ENCODE results near the gene PFKFB4.

PFKFB4 gene

DNA sequence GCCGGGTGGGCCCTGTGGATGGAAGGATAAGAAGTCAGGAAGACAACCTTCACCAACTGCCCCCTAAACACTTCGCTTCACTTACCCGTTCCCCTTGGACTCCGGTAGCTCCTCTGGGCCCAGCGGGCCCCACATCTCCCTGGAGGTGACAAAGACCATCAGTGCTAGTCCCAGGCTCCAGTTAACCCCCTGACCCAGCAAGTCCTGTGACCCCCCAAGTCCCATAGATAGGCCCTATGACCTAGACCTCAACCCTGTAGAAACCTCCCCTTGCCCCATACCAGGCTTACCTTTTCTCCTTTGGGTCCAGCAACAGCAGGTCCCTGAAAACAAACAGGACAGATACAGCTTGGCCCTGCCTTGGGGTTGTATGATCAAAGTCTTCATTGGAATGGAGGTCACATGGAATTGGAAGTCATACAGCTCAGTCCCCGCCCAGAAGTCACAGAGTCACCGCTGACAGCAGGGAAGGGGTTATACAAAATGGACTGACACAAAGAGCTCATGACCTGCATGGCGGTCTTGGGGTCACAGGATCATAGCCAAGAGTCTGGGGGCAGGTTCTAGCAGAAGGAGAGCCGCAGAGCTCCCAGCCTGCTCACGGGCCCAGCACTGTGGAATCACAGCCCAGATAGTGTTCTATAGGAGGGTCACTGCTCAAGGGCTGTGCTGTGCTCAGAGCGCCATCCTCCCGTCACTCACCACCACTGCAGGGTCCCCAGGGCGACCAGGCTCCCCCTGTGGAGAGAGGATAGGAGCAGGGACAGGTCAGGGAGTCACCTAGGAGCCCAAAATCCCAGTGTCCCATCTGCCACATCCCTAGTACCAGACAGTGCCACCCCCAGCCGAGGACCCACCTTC is 25.2 kb upstream of the PFKFB4 start:
- DNase-seq = no peak

DNA sequence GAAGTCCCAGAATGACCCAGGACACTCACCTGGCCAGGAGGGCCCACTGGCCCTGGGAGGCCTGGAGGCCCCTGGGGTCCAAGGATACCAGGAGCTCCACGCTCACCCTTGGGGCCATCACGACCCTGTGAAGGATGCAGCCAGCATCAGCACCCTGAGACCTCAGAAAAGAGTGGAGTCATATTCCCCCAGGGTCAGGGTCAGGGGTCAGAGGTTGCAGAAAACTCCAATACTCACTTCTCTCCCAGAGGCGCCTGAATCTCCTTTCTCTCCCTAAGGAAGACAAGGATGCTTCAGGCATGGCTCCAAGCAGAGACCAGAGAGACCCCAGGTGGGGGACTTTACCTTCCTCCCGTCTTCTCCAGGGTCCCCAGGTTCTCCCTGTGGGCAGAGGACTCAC is 20.0 kb upstream of the PFKFB4 start:
- no peak for DNase-seq

- no peak for DNase-seq
Observed at GRCh38 chr3:48575366-48575765, 18.8 kb upstream of the PFKFB4 start.

- no peak for DNase-seq
Observed at GRCh38 chr3:48573973-48574585, 17.5 kb upstream of the PFKFB4 start.

- DNase-seq = no peak
Observed at GRCh38 chr3:48572517-48572916, 15.9 kb upstream of the PFKFB4 start.

DNA sequence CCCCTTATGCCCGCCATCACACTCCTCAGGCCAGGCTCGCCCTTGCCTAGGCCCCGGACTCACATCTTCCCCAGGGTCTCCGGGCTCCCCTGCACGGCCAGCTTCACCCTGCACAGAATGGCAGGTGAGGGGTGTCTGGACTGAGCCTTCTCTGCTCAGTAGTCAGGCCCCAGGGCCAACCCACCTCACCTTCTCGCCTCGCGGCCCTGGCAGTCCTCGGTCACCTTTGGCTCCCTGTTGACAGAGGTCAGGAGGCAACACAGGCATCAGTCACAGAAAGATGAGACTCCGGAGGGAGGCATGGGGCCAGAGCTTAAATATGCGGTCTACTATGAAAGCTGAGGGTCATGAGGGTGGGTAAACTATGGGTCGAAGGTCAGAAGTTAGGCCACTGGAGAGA is 15.3 kb upstream of the PFKFB4 start:
- DNase-seq = no peak

GRCh38 chr3:48569808-48570450 is 13.3 kb upstream of the PFKFB4 start:
- no peak for DNase-seq

- no peak for DNase-seq
Observed at GRCh38 chr3:48569400-48569799, 12.8 kb upstream of the PFKFB4 start.

DNA sequence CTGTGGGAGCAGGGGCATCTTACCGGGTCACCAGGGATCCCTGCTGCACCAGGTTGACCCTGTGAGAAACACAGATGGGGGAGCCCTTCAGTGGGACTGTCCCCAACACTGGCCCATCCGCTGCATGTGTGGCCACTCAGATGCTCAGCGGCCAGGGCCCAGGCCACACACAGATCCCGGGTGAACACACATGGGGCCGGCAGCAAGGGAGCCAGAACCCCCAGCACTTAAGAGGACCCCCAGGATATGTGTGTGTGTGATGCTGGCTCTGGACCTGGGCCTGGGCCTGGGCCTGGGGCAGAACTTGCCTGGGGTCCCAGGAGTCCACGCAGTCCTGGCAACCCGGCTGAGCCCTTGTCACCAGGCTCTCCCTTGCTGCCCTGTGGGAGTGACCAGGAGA is 11.9 kb upstream of the PFKFB4 start:
- no peak for DNase-seq

GRCh38 chr3:48567500-48567899 is 10.9 kb upstream of the PFKFB4 start:
- no peak for DNase-seq

DNA sequence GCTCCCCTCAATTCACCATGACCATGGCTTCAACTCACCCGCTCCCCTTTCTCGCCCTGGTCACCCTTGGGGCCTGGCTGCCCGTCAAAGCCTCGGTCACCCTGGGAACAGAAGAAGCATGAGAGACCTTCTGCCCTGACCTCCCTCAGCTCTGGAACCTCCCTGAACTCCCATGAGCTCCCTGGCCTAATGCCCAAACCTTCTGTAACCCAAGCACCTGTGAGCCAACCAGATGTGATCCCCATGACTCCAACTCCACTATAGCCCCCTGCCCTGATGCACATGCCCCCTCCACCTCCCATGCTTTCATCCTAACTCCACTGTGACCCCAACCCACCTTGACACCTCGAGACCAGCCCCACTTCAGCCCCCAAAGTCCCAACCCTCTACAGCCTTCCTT is 10.5 kb upstream of the PFKFB4 start:
- DNase-seq = no peak

DNA sequence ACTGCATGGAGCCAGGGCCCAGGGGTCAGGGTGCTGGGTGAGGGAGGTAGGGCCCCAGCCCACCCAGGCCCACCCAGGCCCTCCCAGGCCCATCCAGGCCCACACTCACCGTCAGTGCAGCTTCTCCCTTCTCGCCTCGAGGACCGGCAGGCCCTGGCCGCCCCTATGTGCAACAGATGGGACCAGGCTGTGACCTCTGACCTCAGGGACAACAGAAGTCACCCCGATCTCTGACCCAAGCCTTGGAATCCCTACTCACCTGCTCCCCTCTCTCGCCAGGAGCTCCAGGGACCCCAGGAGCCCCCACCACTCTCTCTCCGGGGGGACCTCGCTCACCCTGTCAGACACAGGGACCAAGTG is 9.8 kb upstream of the PFKFB4 start:
- no peak for DNase-seq

DNA sequence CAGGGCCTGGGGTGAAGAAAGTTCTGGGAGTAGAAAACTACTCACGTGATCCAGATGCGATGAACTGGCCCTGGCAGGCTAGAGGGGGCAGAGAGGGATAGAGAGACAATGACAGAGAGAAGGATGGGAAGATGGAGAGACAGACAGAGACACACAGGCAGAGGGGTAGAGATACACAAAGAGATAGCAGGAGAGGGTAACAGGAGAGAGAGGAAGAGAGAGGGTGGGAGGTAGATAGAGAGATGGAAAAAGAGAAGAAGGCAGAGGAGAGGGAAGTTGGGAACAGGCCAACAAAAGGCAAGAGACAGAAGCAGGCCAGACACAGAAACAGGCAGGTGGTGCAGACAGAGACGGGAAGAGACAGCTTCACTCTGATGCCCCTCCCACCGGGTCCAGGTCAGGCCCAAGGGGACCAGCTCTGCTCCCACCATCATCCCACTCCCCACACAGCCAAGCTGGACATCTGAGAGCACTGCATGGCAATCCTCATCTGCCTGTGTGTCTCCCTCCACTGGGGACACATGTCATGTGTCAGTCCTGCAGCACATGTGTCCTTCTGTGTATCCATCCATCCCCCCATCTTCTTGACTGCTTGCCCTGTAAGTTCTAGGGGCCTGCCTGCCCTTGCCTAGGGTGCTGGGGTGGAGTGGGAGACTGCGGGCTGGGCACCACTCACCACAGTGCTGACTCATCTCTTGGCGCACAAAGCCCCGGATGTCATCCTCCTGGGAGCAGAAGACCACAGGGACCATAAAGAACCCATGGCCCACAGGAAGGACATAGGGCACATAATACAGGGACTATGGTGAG is 9.2 kb upstream of the PFKFB4 start:
- DNase-seq = no peak

GRCh38 chr3:48565186-48565585 is 8.6 kb upstream of the PFKFB4 start:
- no peak for DNase-seq

GRCh38 chr3:48564667-48565066 is 8.1 kb upstream of the PFKFB4 start:
- no peak for DNase-seq

- peak; percentile 48 for DNase-seq
Observed at GRCh38 chr3:48564022-48564421, 7.4 kb upstream of the PFKFB4 start.

DNA sequence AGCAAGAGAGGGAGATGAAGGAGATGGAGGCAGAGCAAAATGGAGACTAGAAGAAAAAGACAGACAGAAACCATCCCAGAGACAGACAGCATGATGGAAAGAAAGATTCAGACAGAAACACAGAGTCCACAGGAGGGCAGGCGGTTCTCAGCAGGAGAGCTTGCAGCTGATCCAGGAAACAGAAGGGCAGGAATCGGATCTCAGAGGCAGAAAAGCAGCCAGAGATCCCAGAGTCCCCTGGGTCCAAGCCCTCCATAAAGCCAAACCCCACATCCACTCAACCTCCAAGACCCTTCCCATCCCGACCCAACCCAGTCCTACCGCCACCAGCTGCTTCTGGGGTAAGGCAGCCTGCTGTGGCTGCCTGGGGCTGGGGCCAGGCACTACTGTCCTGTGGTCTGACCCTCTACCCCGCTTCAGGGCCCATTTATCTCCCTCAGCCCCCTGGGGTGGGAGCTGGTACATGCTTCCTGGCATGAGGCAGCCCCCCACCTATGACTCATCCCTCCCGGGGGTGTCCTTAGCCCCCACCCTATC is 6.8 kb upstream of the PFKFB4 start, which contains the start of gene UCN2:
UCN2 (minus strand) TSS at position 400 of the 537 bp plus-strand sequence. CDS start 657 bp downstream, outside the sequence.
- no peak for DNase-seq

DNA sequence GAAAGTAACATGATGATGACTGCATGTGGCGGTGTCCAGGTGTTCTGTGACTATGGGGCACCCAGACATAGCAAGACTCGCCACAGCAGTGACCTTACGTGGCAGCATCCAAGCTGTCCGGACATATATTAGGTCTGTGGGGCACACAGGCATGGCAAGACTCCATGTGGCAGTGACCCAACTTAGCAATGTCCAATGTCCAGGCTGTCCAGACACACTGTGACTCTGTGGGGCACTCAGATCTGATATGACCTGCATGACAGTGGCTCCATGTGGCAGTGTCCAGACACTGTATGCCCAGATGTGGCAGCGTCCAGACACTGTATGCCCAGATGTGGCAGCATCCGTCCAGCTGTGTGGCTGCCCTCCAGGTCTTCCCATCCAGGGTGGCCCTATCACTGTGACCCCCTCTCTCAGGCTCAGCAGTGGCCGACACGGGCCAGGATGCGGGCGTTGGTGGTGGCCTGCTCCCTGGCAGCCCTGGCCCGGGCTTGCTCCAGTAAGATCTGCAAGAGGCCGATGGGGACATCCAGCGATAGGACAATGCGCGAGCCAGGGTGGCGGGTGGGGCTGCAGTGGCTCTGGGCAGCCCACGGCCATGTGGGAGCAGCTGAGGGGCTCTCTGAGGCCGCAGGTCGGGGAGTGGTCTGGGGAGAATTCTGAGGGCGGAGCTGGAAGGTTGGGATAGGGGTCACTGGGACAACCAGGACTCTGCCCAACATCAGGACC is 5.9 kb upstream of the PFKFB4 start:
- no peak for DNase-seq

DNA sequence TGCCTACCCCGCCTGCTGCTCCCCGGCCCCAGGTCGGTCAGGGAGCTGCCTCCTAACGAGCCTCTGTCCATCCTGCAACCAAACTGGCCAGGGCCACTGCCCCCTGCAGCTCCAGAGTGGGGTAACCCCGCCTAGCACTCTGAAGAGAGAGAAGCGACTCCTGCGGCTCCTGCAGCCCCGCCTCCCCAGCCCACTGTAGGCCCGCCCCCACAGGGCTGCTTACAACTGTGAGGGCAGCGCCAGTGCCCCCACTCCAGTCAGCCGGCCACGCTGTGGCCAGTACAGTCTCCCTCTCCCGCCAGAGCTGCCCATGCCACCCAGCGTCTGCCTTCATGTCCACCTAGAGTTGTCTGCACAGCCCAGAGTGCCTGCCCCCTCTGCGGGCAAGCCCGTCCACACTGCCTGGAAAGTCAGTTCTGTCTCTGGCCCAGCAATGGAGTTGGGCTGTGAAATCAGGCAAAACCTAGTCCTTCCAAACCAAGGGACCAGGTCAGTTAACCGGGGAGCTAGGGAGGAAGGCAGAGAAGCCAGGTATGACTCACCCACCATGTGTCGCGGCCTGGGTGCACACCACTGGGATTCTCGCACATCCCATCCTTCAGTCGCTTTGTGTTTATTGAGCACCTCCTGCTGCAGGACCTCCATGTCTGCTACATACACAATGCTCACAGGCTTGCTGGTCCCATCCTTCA is 4.6 kb upstream of the PFKFB4 start:
- no peak for DNase-seq

DNA sequence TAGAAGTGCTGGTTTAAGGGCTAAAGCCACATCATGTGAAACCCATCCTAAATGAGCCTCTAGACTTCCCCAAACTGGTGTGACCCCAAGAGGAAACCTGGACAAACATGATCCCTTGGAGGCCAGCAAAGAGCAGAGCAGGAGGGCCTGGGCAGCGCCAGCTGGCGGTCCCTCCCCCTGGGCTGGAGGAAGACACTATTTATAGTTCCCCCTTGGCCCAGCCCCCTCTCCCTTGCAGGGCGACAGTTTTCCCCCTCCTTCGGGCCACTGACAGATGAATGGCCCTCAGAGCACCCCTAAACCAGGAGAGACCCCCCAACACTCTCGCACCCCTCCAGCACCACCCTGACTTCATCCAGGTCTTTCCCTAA is 4.0 kb upstream of the PFKFB4 start:
- DNase-seq = no peak

DNA sequence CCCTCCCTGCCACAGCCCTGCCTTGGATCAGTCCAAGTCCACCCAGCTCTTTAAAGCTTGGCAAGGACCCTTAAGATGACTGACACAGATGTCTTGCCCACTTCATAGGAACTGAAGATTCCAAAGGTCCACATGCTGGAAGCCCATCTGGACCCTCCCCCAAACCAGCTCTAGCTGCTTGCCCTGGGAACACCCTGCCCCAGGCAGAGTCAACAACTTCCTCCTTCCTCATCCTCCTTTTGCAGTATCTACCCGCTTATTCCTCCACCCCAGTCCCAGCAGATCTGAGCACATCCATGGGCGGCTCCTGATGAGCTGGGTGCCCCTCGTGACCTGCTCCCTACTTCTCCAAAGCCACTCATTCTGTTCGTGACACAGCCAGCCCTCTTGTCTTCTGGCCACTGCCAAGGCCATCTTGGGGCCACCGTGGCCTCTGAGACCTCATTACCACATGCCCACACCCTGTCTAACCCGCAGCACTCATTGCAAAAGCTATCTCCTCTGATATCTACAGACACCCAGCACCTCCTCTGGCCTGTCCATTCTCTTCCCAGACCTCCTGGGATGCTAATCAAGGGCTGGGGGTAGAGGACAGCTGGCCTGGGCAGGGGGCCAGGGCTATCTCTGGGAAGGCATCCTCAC is 2.0 kb upstream of the PFKFB4 start:
- DNase-seq = no peak
